GM23338 (cell line): ENCODE results near the gene CDH18.

Source experiments
- ETS1 ChIP-seq: IDR thresholded peaks from 2 replicates; pipeline ENCODE4 v1.6.1; 2016; ENCODE audit warnings: antibody characterized with exemption
- JUNB ChIP-seq: IDR thresholded peaks from one replicate; pipeline ENCODE4 v1.6.1; 2016; ENCODE audit warnings: antibody characterized with exemption; ENCODE audit not compliant: unreplicated experiment
- TF ChIP-seq, protein P1 (sequence below), 2 experiments: fragments of 200-600 bp in 1 of 2; sonication (generic) in 1 of 2; conservative IDR thresholded peaks; 2 replicates each; pipeline versions ENCODE4 v1.5.1 to v1.6.1; 2016 to 2017; ENCODE audit warnings: antibody characterized with exemption in 2 of 2, low read depth in 2 of 2, mild to moderate bottlenecking in 2 of 2, moderate library complexity in 1 of 2

GRCh38 chr5:19835442-19835841 lies 152.6 kb downstream of the CDH18 start:
- TF ChIP-seq, protein P1, sequence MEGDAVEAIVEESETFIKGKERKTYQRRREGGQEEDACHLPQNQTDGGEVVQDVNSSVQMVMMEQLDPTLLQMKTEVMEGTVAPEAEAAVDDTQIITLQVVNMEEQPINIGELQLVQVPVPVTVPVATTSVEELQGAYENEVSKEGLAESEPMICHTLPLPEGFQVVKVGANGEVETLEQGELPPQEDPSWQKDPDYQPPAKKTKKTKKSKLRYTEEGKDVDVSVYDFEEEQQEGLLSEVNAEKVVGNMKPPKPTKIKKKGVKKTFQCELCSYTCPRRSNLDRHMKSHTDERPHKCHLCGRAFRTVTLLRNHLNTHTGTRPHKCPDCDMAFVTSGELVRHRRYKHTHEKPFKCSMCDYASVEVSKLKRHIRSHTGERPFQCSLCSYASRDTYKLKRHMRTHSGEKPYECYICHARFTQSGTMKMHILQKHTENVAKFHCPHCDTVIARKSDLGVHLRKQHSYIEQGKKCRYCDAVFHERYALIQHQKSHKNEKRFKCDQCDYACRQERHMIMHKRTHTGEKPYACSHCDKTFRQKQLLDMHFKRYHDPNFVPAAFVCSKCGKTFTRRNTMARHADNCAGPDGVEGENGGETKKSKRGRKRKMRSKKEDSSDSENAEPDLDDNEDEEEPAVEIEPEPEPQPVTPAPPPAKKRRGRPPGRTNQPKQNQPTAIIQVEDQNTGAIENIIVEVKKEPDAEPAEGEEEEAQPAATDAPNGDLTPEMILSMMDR (conservative IDR thresholded peaks at IDR 0.05; ENCODE audit: low read depth in 2 of 2), result no peak
- TF ChIP-seq ETS1, result no peak
- no peak for TF ChIP-seq JUNB
